ENCODE data around the gene GPR61.

The GPR61 gene

GRCh38 chr1:109578947-109579443 is 39.3 kb downstream of the GPR61 start:
- no peak for DNase-seq

DNA sequence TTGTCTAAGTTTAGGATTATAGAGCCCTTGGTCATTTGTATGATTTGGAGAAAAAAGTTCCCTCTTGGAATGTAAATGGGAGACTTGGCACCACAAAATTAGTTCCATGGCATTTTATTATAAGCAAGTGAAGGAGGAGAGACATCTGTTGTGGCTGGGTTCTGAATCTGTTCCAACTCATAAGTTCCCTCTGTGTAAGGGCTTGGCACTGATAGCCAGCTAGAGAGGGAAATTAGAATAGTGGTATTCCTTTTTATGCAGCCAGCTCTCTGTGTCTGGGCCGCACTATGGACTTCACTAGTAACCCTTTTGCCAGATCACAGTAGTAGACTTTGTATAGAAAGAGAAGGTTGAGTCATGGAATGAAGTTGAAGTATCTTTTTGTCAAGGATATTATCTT is 39.8 kb downstream of the GPR61 start:
- DNase-seq, result no peak

DNA sequence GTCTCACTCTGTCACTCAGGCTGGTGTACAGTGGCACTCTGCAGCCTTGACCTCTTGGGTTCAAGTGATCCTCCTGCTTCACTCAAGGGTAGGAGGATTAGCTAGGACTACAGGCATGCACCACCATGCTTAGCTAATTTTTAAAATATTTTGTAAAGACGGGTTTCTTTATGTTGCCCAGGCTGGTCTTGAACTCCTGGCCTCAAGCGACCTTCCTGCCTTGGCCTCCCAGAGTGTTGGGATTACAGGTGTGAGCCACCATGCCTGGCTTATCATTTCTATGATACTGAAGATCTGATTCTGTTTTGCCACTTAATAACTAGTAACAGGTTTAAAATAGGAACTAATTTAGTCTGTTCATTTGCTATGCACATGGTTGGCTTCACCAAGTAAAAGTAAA is 42.3 kb downstream of the GPR61 start:
- DNase-seq, result no peak

DNA sequence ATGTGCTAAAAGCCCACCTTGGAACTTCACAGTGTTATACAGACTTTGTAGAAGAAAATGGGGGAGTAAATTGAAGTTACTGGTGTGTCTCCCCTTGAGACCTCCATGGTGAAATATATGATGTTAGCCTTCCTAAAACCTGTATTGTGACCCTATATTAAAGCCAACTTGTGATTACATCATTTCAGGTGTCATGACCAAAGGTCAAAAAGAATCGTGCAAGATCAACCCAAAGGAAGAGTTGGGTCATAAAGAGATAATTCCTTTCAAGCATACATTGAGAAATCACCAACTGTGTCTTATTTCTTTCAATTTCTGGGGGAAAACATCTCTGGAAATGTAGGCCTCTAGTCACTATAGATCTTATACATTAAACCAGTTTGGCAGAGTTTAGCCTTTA is 45.1 kb downstream of the GPR61 start:
- no peak for DNase-seq

- DNase-seq, result no peak
Observed at GRCh38 chr1:109586055-109586454, 46.4 kb downstream of the GPR61 start.

GRCh38 chr1:109589177-109589576 is 49.5 kb downstream of the GPR61 start:
- no peak for DNase-seq

- no peak for DNase-seq
Observed at GRCh38 chr1:109589679-109590078, 50.0 kb downstream of the GPR61 start.

- no peak for DNase-seq
Observed at GRCh38 chr1:109592916-109593315, 53.2 kb downstream of the GPR61 start.

GRCh38 chr1:109595531-109595930 is 55.9 kb downstream of the GPR61 start:
- DNase-seq, result no peak
